Measurements from ENCODE around the gene UBE2H.

GRCh38 chr7:129796186-129796775, 156.5 kb downstream of the UBE2H start:
- TF ChIP-seq CTCF (conservative IDR thresholded peaks at IDR 0.05; ENCODE audit: low read depth, low read length) (no peak), EZH2 (IDR thresholded peaks at IDR 0.05; ENCODE audit: borderline replicate concordance, low read depth, low read length, poor library complexity, severe bottlenecking) (no peak)

Data from A673 (cell line).